ENCODE results near the gene MIS18BP1.
"Not testable (repeated sequence)": the region's sequence is repeated elsewhere in the genome, so short reads cannot be mapped to it uniquely, and the experiment has no call there.

The MIS18BP1 gene

GRCh38 chr14:45253070-45253753, at the start of gene MIS18BP1:
Gene MIS18BP1 (minus strand): TSS chr14:45253202. CDS start chr14:45247286, 5,916 bp downstream.
- peak; percentile 94 for DNase-seq (ENCODE audit: low spot score)

- no peak for DNase-seq (ENCODE audit: low spot score)
Observed at GRCh38 chr14:45298423-45299117, 45.6 kb upstream of the MIS18BP1 start.

GRCh38 chr14:45294796-45295195, 41.8 kb upstream of the MIS18BP1 start:
- DNase-seq (ENCODE audit: low spot score), result not testable (repeated sequence)

- DNase-seq (ENCODE audit: low spot score), result no peak
Observed at GRCh38 chr14:45290547-45290946, 37.5 kb upstream of the MIS18BP1 start.

GRCh38 chr14:45287610-45288009, 34.6 kb upstream of the MIS18BP1 start:
- DNase-seq (ENCODE audit: low spot score), result no peak

- no peak for DNase-seq (ENCODE audit: low spot score)
Observed at GRCh38 chr14:45284802-45285201, 31.8 kb upstream of the MIS18BP1 start.

GRCh38 chr14:45281731-45282400, 28.9 kb upstream of the MIS18BP1 start:
- not testable (repeated sequence) for DNase-seq (ENCODE audit: low spot score)

- no peak for DNase-seq (ENCODE audit: low spot score)
Observed at GRCh38 chr14:45271858-45272537, 19.0 kb upstream of the MIS18BP1 start.

- DNase-seq (ENCODE audit: low spot score), result no peak
Observed at GRCh38 chr14:45270031-45270430, 17.0 kb upstream of the MIS18BP1 start.

- no peak for DNase-seq (ENCODE audit: low spot score)
Observed at GRCh38 chr14:45267071-45267470, 14.1 kb upstream of the MIS18BP1 start.

- no peak for DNase-seq (ENCODE audit: low spot score)
Observed at GRCh38 chr14:45262637-45263036, 9.6 kb upstream of the MIS18BP1 start.

- DNase-seq (ENCODE audit: low spot score), result no peak
Observed at GRCh38 chr14:45261209-45261608, 8.2 kb upstream of the MIS18BP1 start.

- DNase-seq (ENCODE audit: low spot score), result no peak
Observed at GRCh38 chr14:45258805-45259204, 5.8 kb upstream of the MIS18BP1 start.

- no peak for DNase-seq (ENCODE audit: low spot score)
Observed at GRCh38 chr14:45258073-45258472, 5.1 kb upstream of the MIS18BP1 start.

- DNase-seq (ENCODE audit: low spot score), result no peak
Observed at GRCh38 chr14:45254771-45255170, 1.8 kb upstream of the MIS18BP1 start.

- no peak for DNase-seq (ENCODE audit: low spot score)
Observed at GRCh38 chr14:45253754-45254310, 830 bp upstream of the MIS18BP1 start.

- peak; percentile 41 for DNase-seq (ENCODE audit: low spot score)
Observed at GRCh38 chr14:45252366-45253069, 484 bp downstream of the MIS18BP1 start.

- no peak for DNase-seq (ENCODE audit: low spot score)
Observed at GRCh38 chr14:45251912-45252311, 1.1 kb downstream of the MIS18BP1 start.

- peak; percentile 18 for DNase-seq (ENCODE audit: low spot score)
Observed at GRCh38 chr14:45249856-45250575, 3.0 kb downstream of the MIS18BP1 start.

GRCh38 chr14:45247427-45247826, 5.6 kb downstream of the MIS18BP1 start:
- no peak for DNase-seq (ENCODE audit: low spot score)

GRCh38 chr14:45246691-45247090, 6.3 kb downstream of the MIS18BP1 start:
- DNase-seq (ENCODE audit: low spot score), result no peak
